Mesothelial cell of epicardium (in vitro differentiated cells): ENCODE measurements around the gene RSRC1. TPM values are rescaled to one million over a fixed set of nuclear protein-coding genes. Genes with fewer than 3 reads are reported as not detected.

Experiments
- DNase-seq, 2 experiments: peaks; one replicate each; pipeline ENCODE4 v3.0.0; 2021; ENCODE audit warnings: low spot score in 2 of 2; ENCODE audit not compliant: unreplicated experiment in 2 of 2
- H3K27ac Mint-ChIP-seq: 2 replicates; pipeline ENCODE4 v1.8.0; 2021; ENCODE audit warnings: mixed read lengths
- H3K27me3 Mint-ChIP-seq: 2 replicates; pipeline ENCODE4 v1.8.0; 2021; ENCODE audit warnings: low read depth, mixed read lengths
- H3K36me3 Mint-ChIP-seq: 2 replicates; pipeline ENCODE4 v1.8.0; 2021; ENCODE audit warnings: mixed read lengths
- H3K4me1 Mint-ChIP-seq: 2 replicates; pipeline ENCODE4 v1.8.0; 2021; ENCODE audit warnings: mixed read lengths
- H3K4me3 Mint-ChIP-seq: 2 replicates; pipeline ENCODE4 v1.8.0; 2021; ENCODE audit warnings: mild to moderate bottlenecking, moderate library complexity, mixed read lengths
- H3K9me3 Mint-ChIP-seq: 2 replicates; pipeline ENCODE4 v1.8.0; 2021; ENCODE audit warnings: mixed read lengths
- CTCF ChIP-seq: fragments of 200-600 bp; sonication (generic); IDR thresholded peaks from one replicate; pipeline ENCODE4 v1.5.0; 2021; ENCODE audit warnings: antibody characterized with exemption; ENCODE audit not compliant: unreplicated experiment
- total RNA-seq: library from RNA; stranded (reverse); gene quantifications from 3 replicates; pipeline ENCODE4 v1.2.1, GENCODE V29; 2021

Gene RSRC1
- total RNA-seq, 1 donor from 2014 or later, result 34.9 TPM

- peak overlapping the region; percentile 79 for H3K4me3 Mint-ChIP-seq
- H3K9me3 Mint-ChIP-seq, result no peaks in the 10 kb centered on the region
- H3K36me3 Mint-ChIP-seq, result no peaks in the 10 kb centered on the region
- peaks cover 100% of the 10 kb centered on the region for H3K27me3 Mint-ChIP-seq
- H3K27ac Mint-ChIP-seq, result no peak overlapping the region
- no peak for TF ChIP-seq CTCF
- H3K4me1 Mint-ChIP-seq, result peaks cover 14% of the 10 kb centered on the region
- DNase-seq, result no peak
Observed at GRCh38 chr3:158098309-158098639, 11.6 kb upstream of the RSRC1 start.

GRCh38 chr3:158098834-158099424 is 11.0 kb upstream of the RSRC1 start:
- peaks cover 100% of the 10 kb centered on the region for H3K27me3 Mint-ChIP-seq
- H3K27ac Mint-ChIP-seq, result no peak overlapping the region
- no peak for TF ChIP-seq CTCF
- no peak overlapping the region for H3K4me3 Mint-ChIP-seq
- no peaks in the 10 kb centered on the region for H3K36me3 Mint-ChIP-seq
- no peaks in the 10 kb centered on the region for H3K9me3 Mint-ChIP-seq
- peaks cover 18% of the 10 kb centered on the region for H3K4me1 Mint-ChIP-seq
- no peak for DNase-seq

- no peak overlapping the region for H3K27ac Mint-ChIP-seq
- no peak for DNase-seq
- H3K4me3 Mint-ChIP-seq, result no peak overlapping the region
- H3K36me3 Mint-ChIP-seq, result no peaks in the 10 kb centered on the region
- peaks cover 99% of the 10 kb centered on the region for H3K27me3 Mint-ChIP-seq
- no peak for TF ChIP-seq CTCF
- H3K9me3 Mint-ChIP-seq, result no peaks in the 10 kb centered on the region
- peaks cover 21% of the 10 kb centered on the region for H3K4me1 Mint-ChIP-seq
Observed at GRCh38 chr3:158100681-158101080, 9.2 kb upstream of the RSRC1 start.

- no peak for TF ChIP-seq CTCF
- Mint-ChIP-seq H3K4me3 (no peak overlapping the region), H3K27me3 (peaks cover 99% of the 10 kb centered on the region), H3K9me3 (no peaks in the 10 kb centered on the region), H3K4me1 (peaks cover 28% of the 10 kb centered on the region), H3K36me3 (no peaks in the 10 kb centered on the region), H3K27ac (no peak overlapping the region)
- DNase-seq, result no peak
Observed at GRCh38 chr3:158101335-158102241, 8.3 kb upstream of the RSRC1 start.

GRCh38 chr3:158102242-158103080 is 7.4 kb upstream of the RSRC1 start:
- TF ChIP-seq CTCF, result no peak
- Mint-ChIP-seq H3K9me3 (no peaks in the 10 kb centered on the region), H3K36me3 (no peaks in the 10 kb centered on the region), H3K4me1 (peaks cover 32% of the 10 kb centered on the region), H3K27ac (no peak overlapping the region), H3K4me3 (peak overlapping the region; percentile 55), H3K27me3 (peaks cover 99% of the 10 kb centered on the region)
- no peak for DNase-seq
